Retina (tissue), 1 donor: ENCODE data around the gene ABCC2.
"Not testable (repeated sequence)": the region's sequence is repeated elsewhere in the genome, so short reads cannot be mapped to it uniquely, and the experiment has no call there.

ENCODE experiments used
- DNase-seq: peaks from one replicate; pipeline ENCODE4 v3.0.0-alpha.2; 2016

The ABCC2 gene

DNA sequence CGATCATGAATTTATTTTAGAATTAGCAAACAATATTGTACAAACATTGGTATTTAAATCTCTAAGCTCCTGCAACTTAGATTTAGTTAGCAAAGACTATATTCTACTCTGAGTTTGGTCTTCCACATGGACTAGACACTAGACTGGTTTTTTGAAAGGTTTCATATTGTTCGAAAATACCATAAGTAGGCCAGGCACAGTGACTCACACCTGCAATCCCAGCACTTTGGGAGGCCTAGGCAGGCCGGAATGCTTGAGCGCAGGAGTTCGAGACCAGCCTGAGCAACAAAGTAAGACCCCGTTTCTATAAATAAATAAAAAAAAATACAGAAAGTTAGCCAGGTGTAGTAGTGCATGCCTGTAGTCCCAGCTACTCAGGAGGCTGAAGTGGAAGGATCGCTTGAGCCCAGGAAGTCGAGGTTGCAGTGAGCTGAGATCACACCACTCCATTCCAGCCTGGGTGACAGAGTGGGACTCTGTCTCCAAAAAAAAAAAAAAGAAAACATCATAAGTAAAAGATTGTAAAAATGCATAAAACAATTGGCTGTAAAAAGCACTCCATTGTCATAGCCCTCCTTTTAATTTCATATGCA, 73.1 kb downstream of the ABCC2 start:
- DNase-seq: no peak

DNA sequence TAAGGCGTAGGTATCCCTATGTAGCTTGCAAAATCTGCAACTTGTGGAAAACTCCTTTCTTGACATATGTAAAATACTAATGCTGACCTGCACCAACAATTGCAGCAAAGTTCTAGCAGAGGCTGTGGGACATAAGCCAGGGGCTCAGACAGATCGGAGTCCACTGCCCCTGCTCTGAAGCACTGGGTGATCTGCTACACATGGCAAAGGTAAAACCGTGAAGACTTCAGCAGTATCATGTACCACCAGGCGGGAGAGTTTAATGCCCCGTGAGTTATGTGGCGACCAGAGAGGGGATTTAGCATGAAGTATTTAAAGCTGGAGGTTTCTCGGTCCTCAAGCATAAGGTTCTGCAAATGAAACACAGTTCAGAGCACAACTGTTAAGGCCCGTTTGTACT, 76.4 kb downstream of the ABCC2 start:
- no peak for DNase-seq

DNA sequence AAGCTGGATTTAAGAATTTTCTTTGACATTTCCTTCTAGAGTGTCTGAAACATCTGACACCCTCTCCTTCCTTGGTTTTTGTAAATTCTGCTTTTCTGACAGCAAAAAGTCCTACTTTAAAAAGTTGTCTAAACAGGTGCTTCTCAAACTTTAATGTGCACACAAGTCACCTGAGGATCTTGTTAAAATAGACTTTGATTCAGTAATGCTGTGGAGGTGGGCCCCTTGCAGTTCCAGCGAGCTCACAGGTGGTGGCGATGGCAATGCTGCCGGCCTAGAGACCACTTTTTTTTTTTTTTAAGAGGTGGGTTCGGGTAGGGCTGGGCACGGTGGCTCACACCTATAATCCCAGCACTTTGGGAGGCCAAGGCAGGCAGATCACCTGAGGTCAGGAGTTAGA, 77.1 kb downstream of the ABCC2 start:
- DNase-seq: no peak

DNA sequence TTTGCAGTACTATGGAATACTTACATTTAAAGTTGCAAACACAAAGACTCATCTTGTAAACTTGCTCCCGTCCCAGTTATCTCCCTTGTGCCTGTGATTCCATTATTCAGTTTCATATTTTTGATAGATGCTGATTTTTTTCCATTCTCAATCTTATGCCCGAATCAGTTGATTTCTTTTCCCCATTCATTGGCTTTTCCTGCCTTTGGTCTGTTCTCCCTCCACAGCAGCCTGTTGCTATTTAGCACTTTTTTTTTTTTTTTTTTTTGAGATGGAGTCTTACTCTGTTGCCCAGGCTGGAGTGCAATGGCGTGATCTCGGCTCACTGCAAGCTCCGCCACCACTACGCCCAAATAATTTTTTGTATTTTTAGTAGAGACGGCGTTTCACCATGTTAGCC, 78.0 kb downstream of the ABCC2 start:
- no peak for DNase-seq

DNA sequence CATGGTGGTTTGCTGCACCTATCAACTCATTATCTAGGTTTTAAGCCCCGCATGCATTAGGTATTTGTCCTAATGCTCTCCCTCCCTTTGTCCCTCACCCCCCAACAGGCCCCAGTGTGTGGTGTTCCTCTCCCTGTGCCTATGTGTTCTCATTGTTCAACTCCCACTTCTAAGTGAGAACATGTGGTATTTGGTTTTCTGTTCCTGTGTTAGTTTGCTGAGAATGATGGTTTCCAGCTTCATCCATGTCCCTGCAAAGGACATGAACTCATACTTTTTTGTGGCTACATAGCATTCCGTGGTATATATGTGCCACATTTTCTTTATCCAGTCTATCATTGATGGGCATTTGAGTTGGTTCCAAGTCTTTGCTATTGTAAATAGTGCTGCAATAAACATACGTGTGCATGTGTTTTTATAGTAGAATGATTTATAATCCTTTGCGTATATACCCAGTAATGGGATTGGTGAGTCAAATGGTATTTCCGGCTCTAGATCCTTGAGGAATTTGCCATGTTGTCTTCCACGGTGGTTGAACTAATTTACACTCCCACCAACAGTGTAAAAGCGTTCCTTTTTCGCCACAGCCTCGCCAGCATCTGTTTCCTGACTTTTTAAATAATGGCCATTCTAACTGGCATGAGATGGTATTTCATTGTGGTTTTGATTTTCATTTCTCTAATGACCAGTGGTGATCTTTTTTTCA, 81.2 kb downstream of the ABCC2 start:
- DNase-seq: not testable (repeated sequence)

DNA sequence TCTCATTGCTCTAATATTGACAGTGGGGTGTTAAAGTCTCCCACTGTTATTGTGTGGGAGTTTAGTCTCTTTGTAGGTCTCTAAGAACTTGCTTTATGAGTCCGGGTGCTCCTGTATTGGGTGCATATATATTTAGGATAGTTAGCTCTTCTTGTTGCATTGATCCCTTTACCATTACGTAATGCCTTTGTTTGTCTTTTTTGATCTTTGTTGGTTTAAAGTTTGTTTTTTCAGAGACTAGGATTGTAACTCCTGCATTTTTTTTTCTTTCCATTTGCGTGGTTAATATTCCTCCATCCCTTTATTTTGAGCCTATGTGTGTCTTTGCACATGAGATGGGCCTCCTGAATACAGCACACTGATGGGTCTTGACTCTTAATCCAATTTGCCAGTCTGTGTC, 84.8 kb downstream of the ABCC2 start:
- not testable (repeated sequence) for DNase-seq

DNA sequence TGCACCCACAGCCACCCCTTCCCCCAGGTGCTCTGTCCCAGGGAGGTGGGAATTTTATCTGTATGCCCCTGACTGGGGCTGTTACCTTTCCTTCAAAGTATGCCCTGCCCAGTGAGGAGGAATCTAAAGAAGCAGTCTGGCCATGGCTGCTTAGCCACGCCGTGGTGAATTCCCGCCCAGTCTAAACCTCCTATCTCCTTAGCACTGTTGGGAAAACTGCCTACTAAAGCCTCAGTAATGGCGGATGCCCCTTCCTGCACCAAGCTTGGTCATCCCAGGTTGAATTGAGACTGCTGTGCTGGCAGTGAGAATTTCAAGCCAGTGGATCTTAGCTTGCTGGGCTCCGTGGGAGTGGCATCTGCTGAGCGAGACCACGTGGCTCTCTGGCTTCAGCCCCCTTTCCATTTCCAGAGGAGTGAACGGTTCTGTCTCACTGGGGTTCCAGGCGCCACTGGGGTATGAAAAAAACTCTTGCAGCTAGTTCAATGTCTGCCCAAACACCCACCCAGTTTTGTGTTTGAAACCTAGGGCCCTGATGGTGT, 87.2 kb downstream of the ABCC2 start:
- no peak for DNase-seq

DNA sequence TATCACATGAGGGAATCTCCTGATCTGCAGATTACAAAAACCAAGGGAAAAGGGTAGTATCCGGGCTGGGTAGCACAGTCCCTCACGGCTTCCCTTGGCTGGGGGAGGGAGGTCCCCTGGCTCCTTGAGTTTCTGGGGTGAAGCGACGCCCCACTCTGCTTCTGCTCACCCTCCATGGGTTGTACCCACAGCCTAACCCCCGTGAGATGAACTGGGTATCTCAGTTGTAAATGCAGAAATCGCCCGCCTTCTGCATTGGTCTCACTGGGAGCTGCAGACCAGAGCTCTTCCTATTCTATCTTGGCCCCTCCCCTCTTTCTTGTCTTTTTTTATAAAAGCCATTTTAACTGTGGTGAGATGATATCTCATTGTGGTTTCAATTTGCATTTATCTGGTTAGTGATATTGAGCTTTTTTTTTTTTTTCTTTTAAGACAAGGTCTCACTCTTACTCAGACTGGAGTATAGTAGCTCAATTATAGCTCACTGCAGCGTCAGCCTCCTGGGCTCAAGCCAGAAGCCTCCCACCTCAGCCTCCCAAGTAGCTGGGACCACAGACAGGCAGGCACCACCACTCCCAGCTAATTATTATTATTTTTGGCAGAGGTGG, 87.8 kb downstream of the ABCC2 start:
- no peak for DNase-seq

DNA sequence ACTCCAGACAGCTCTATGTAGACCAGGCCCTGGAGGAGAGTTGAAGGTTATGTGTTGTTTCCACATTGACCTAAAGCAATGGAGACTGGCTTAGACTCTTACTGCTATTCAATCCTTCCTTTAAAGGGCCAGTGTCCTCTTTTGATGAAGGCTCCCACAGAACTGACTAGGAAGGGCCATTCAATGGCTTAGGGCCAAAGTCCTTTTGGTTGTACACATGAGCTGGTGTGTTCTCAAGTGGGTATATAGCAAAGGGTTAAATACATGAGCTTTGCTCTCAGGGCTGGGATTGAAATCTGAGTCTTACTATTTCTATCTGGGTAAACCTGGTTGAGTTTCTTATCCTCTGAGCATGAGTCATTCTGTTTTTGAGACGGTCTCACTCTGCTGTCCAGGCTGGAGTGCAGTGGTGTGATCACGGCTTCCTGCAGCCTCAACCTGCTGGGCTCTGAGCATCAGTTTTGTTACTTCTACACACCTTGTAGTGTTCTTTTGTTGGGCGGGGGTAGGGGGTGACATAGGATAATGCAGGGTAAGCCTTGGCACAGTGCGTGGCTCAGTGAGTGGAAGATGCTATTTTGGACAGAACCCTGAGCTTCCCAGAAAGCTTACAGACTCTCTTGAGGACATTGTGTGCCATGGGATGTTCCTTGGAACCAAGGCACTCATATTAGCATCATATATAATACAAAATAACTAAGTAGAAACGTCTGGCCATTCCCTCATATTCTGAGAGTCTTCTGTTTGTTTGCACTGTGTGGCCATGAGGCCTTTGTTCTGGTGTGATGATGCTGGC, 90.1 kb downstream of the ABCC2 start:
- no peak for DNase-seq

DNA sequence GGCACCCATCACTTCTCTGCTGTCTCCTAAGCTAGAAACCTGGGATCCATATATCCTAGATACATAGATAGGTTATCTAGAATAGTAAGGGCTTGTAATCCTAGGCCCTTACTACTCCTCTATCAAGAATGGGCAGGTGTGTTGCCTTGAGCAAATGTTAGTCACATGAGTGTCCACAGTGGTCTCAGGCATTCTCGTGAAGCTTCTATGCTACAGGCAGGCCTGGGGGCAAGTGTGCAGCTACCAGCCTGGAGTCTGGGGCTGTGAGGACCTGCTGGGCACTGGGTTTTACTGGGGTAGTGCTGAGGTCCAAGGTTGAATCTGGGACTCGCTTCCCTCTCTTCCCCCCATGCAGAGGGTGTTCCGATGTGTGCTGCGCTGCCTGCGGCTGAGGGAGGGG, 91.4 kb downstream of the ABCC2 start:
- DNase-seq: no peak

DNA sequence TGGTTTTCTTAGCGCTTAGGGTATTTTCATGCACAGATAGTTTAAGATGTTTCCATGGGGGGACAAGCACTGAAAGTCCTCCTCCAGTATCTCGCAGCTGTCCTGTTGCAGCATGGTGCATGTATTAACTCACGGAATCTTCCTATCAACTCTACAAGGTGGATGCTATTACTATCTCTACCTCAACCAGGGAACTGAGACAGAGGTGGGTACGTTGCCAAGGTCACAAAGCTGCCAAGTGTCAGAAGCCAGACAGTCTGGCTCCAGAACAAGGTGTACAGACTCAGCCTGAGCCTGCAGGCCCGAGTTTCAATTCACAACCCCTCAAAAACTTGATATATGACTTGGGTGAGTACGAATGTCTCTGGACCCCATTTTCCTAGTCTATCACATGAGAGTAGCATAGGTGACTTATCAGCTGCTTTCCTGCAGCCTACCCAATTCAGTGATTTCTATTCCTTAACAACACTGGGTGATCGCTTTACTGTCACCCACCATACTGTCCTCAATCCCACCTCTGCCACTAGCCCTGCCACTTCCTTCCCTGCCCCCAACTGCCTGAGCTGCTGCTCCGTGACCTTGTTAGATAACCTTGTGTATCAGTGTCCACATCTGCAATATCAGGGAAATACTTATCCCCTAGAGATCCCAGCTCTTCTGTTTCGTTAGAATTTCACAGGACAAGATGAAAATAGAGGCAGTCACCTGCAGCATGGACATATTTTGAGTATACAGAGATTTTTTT, 92.1 kb downstream of the ABCC2 start:
- no peak for DNase-seq

DNA sequence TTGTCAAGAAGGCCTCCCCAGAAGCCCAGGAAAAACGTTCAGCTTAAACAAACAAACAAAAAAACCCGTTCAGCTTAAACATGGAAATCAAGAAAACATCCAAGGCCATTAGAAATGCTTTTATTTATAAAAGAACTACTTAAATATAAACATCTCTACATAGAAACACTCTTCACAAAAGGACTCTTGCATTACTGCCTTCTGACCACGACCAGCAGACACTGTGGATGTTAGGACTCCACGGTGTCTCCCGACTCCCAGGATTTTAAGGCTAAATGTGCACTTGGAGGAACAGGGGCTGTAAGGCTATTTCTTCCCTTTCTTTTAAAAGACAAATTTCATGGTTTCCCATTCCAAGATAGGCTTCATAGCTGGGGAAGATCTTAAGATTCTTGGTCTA, 93.0 kb downstream of the ABCC2 start:
- no peak for DNase-seq

DNA sequence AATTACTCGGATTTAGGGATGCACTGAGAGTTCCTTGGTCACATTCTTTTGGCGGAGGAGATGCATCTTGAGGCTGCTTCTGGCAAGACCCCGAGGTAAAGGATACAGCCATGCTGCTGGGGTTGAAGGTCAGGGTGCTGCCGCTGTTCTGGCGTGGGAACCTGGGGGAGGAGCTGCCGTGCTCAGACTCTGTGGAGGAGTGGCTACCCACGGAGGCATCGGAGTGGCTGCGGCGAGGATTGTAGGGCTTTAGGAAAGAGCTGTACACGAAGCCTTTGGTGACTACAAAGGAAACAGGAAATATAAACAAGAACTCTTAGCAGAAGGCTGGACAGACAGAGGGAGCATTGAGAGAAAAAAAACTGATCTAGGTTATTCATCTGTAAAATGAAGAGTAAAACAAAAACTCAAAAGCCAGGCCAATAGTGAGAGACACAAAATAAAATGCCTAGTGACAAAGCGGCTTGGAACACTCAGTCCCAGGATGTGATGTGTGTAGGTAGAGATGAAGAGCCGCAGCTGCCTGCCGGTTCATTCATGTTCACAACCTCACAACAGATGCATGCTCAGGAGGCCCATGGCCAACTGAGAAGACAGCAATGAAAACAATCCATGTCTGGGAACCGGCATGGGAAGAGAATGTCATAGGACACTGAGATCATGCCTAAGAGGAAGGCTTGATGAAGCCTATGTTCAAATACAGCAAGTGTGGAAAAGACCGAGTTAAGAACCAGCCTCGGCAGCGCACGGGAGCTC, 97.8 kb downstream of the ABCC2 start:
- no peak for DNase-seq

DNA sequence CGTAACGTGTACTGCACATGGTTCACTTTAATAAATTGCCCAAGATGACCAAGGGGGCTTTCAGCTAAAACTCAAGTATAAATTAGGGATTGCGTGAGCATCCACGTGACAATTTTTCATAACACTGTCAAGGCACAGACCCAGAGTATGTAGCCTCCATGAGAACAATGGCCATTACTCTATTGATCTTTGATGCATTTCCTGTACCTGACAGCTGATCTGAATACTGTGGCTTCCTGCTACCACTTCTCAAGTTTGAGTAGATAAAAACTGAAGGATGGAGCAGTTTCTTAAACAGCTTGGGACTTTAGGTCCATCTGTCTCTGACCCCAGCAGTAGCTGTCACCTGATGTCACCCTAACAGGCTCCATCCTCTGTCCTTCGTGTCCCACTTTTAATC, 98.9 kb downstream of the ABCC2 start:
- DNase-seq: no peak

DNA sequence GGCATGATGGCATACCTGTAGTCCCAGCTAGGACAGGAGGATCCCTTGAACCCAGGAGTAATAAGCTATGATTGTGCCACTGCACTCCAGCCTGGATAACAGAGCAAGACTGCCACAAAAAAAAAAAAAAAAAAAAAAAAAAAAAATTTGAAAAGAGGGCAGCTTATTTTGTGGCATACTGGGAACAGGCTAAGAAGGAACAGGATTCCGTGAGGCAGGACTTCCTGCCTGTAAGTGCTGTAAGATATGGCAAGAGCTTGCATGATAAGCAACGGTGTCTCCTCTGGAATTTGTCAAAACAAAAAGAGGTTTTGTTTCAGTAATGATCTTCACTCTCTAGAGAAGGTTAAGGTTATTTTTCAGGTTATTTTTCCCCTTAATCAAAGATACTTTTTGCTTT, 101.1 kb downstream of the ABCC2 start:
- DNase-seq: no peak

DNA sequence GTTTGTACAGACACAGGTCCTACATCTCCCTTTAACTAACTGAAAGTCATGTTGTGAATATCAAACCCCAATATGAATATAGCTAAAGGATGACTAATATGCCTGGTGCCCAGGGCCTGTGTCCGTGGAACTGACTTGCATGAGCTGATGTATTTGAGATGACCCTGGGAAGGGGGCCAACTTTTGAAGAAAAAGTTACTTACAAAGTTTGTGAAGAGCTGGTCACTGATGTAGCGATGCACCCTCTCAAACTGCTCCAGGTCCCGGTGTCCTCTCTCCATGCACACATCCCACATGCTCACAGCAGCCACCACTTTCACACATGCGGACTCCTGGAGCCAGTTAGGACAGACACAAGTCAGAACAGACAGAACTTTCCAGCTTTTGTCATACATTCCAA, 106.2 kb downstream of the ABCC2 start:
- no peak for DNase-seq

DNA sequence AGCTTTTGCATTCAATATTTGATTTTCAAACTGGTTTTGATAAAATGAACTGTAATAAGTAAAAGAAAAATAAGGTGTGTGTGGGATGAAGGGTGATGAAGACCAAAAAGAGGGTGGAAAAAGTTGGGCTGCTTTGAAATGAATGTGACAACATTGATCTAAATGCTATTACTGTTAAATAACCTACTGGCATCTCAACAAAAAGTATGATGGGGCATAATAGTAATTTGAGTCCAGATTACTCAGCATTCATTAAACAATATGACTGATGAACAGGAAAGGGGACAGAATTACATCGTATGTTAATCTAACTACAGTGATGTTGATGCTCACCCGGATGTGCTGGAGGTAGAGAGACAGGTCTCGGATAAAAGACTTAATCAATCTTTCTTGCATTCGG, 112.2 kb downstream of the ABCC2 start:
- DNase-seq: no peak

DNA sequence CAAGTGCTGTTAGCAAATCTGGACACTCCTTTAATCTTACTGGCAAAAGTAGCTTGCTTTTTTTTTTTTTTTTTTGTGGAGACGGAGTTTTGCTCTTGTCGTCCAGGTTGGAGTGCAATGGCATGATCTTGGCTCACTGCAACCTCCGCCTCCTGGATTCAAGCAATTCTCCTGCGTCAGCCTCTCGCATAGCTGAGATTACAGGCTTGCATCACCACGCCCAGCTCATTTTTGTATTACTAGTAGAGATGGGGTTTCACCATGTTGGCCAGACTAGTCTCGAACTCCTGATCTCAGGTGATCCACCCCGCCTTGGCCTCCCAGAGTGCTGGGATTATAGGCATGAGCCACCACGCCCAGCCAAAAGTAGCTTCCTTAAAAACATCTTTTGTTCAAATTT, 112.6 kb downstream of the ABCC2 start:
- not testable (repeated sequence) for DNase-seq

DNA sequence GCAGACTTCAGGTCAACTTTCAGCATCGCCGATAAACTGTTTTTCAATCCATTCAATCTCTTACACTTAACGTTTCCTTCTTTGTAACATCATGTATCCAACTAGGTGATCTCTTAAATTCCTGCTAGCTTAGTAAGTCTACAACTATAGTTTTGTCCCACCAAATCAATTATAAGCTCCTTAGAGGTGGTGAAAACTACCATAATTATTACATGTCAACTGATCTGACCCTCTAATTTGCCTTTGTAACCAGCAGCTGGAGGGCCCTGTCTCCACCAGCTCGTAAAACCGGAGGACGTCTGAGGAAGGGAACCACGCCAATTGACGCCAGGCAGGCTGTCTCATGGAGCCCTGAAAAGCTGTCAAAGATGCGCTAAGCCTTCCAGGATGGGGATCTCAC, 113.4 kb downstream of the ABCC2 start:
- no peak for DNase-seq
